ENCODE measurements around the gene MRPS34.
"Not testable (repeated sequence)": the region's sequence is repeated elsewhere in the genome, so short reads cannot be mapped to it uniquely, and the experiment has no call there.

MRPS34 gene

DNA sequence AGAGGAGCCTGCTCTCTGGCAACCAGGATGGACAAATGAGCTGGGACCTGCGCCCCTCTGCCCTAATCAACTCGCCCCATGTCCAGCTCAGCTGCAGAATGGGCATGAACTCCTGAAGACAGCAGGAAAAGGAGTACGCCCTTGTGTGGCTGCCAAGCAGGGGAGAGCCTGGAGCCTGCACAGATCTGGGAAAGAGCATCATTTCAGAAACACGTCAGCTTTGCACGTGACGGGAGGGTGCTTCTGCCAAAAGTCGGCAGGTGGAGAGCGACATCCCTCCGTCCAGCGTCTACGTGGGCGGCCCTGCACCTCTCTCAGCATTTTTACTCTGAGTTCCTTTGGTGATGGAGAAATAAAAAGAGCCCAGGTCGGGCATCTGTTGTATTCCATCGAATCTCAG, 20.1 kb downstream of the MRPS34 start:
- no peak for DNase-seq (ENCODE audit: low read depth in 2 of 2)

GRCh38 chr16:1751946-1752345, 21.0 kb downstream of the MRPS34 start:
- DNase-seq (ENCODE audit: low read depth in 2 of 2): no peak

DNA sequence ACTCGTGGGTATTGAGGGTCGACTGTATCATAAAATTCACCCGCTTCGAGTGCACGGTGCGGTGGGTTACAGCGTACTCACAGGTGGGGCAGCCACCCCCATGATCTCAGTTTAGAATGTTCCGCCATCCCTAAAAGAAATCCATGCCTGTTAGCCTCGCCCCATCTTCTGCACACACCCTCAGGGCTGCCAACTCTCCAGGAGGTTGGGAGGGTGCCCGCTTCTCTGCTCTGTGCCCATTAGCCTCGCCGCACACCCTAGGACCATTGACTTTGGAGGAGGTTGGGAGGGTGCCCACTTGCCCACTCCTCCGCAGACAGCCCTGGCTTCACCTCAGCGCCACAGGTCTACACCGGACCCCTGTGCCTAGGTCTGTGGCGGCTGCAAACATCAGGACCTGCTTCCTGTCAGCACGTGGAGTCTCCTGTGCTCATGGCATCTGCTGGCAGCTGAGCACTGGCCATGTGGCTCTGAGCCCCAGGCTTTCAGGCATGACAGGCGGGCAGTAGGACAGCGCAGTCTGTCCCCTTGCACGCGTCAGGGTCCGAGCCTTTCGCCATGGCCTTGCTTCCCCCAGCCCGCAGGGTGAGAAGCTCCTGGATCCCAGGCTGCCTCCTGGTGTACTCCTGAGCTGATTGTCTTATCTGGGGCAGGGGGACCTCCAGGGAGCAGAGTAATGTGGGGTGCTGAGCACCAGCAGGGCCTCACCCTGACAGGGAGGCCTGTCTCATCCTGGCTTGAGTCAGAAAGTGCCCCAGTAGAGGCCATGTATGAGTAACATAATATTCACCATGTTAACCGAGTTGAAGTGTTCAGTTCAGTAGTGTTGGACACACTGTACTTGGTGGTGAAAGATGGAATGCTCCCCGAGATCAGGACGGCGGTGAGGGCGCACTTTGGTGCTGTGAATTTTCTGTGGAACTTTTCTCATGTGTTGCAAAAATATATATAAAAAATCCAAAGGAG, 23.5 kb downstream of the MRPS34 start:
- DNase-seq (ENCODE audit: low read depth in 2 of 2): no peak

DNA sequence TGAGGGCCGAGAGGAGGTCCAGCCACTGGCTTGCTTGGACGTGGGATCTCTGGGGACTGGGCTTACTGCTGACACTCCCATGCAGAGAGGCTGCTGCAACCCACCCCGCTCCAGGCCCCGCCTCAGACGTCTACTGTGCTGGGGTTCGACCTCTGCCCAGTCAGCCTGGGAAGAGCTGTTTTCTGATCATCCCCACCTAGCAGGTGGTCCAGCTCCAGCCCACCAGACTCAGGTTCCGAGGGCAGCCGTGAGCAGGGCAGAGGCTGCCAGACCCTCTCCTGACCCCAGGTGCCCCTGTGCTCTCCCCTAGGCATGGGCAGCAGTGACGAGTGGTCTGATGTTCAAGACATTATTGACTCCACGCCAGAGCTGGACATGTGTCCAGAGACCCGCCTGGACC, 25.0 kb downstream of the MRPS34 start:
- DNase-seq (ENCODE audit: low read depth in 2 of 2): no peak

DNA sequence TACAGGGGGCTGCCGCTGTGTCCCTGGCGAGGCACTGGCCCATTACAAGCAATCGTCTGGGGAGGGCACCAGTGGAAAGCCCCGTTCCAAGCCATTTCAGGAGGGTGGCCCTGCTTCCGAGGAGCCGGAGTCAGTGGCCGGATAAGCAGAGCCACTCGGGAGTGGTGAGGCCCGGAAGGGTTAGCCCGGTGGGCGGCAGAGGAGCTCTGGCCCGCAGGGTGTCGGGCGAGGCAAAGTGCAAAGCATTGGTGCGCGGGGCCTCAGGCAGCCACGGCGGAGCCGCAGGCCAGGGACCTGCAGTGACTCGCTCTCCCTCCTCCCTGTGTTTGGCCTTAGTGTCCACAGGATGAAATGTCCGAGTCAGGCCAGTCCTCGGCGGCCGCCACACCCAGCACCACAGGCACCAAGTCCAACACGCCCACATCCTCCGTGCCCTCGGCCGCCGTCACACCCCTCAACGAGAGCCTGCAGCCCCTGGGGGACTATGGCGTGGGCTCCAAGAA, 26.2 kb downstream of the MRPS34 start:
- DNase-seq (ENCODE audit: low read depth in 2 of 2): no peak

- no peak for DNase-seq (ENCODE audit: low read depth in 2 of 2)
Measured at GRCh38 chr16:1745900-1746692, 26.8 kb downstream of the MRPS34 start.

- DNase-seq (ENCODE audit: low read depth in 2 of 2): no peak
Measured at GRCh38 chr16:1745181-1745899, 27.6 kb downstream of the MRPS34 start.

DNA sequence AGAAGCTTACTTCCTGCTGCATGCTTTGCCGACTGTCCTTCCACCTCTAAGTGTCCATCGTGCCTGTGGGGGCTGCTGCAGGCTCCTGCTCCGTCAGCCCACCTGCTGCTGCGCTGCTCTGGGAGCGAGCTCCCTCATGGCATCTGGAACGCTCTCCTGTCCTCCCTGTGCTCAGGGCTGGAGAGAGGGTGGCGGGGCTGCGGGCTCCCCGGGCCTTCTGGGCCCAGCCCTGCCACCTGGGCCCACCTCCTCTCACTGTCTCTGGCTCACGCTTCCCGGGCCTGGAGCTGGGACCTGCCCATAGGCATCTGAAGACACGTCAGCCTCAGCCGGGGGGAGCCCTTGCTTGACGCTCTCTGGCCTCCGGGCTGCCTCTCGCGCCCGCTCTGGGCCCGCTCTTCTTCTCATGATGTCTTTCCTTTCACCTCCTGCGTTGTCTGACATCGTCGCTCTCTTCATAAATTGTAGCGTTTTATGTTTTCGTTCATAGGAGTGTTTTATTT, 28.5 kb downstream of the MRPS34 start:
- DNase-seq (ENCODE audit: low read depth in 2 of 2): no peak

- DNase-seq (ENCODE audit: low read depth in 2 of 2): no peak
Measured at GRCh38 chr16:1743376-1744337, 29.3 kb downstream of the MRPS34 start.

- no peak for DNase-seq (ENCODE audit: low read depth in 2 of 2)
Measured at GRCh38 chr16:1741553-1742165, 31.3 kb downstream of the MRPS34 start.

DNA sequence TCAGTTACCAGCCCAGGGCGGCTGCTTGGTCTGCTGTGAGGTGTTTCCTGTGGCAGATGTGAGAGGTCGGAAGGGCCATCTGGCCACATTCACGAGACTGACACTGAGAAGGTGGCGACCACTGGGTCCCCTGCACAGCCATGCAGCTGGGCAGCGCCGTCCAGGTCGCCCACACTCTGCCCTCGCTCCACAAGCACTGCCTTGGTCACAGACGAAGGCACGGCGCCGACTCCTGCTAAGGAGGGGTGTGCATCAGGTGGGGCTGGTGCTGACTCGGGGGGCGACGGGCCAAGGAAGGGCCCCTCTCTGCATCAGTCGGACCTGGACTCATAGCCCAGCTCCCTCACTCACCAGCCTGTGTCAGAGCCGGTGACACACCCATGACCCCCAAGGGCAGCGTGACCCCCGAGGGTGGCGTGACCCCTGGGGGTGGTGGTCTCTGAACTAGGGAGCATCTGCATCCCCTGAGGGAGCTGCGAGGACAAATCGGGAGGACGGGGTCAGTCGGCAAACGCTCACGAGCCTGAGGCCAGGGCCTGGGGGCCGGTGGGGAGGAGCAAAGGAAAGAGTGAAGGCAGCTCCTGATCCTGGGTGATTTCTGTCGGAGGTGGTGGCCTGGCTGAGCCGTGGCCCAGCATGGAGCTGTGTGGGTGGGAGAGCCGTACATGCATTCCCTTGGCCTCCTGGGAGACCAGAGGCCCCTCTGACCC, 32.0 kb downstream of the MRPS34 start:
- DNase-seq (ENCODE audit: low read depth in 2 of 2): no peak

GRCh38 chr16:1740234-1740633, 32.7 kb downstream of the MRPS34 start:
- no peak for DNase-seq (ENCODE audit: low read depth in 2 of 2)

DNA sequence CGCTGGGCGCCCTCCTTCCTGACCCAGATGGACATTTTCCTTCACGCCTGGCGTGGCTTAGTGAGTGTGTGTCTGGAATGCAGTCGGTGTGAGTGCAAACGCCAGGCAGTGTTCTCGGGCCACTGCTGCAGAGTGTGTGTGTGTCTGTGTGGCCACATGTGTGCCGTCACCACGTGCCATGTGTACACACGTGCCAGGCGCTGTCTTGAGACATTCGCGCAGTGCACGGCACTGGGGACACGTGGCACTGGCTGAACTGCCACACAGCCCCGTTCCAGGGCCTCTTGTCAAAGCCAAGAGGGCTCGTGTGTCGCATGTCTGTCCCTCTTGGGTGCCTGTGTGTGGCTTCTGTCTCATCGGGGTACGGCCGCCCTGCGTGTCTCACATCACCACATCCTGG, 38.1 kb downstream of the MRPS34 start:
- no peak for DNase-seq (ENCODE audit: low read depth in 2 of 2)

DNA sequence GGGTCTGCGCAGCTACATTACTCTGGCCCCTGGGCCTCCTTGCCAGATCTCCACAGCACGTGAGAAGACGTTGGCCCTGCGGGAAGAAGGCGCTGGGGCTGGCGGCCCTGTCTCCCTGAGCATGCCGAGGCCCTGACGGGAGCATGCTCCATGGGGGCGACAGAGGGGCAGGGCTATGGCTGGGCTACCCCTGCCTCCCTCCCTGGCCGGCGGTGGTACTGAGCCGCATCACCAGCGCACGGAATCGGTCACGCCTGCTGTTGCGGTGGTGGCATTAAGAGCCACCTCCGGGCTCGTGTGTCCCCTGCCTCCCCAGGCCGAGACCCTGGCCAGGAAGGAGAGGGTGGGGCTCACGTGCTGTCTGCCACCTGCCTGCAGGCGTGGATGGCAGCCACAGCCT, 38.8 kb downstream of the MRPS34 start:
- DNase-seq (ENCODE audit: low read depth in 2 of 2): no peak

GRCh38 chr16:1732551-1732987, 40.4 kb downstream of the MRPS34 start:
- not testable (repeated sequence) for DNase-seq (ENCODE audit: low read depth in 2 of 2)

DNA sequence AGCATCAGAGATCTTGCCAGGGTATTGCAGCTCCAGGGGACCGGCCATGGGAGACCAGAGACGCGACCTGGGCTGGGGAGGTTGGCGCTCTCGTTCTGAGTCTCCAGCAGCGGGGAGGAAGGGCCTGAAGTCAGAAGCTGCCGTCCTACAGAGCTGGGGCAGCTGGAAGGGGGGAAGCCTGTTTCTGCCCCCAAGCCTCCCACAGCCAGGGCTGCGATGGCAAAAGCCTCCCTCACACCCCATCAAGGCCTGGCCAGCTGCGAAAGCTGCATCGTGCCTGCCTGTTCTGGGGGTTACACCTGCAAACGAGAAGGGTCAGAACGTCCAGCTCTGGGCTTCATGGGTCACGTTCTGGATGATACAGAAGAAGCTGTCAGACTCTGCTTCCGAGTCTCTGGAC, 40.9 kb downstream of the MRPS34 start:
- DNase-seq (ENCODE audit: low read depth in 2 of 2): no peak

DNA sequence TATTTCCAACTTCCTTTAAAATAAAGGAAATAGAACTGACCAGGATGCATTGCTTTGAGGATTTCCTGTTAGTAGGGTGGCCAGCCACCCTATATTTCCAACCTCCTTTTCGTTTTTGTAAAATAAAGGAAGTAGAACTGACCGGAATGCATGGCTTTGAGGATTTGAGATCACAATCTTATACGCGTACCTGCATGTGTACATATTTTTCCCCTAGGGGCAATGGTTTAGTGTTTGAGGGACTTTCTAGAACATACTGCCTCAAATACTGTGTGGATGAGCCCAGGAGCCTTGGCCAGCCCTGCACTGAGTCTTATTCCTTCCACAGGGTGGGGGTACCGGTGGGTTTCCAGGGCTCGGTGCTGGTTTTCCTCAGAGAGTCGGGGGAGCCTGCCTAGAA, 41.3 kb downstream of the MRPS34 start:
- DNase-seq (ENCODE audit: low read depth in 2 of 2): no peak

- DNase-seq (ENCODE audit: low read depth in 2 of 2): no peak
Measured at GRCh38 chr16:1731073-1731472, 41.9 kb downstream of the MRPS34 start.

GRCh38 chr16:1729445-1729844, 43.5 kb downstream of the MRPS34 start:
- DNase-seq (ENCODE audit: low read depth in 2 of 2): no peak
